GM18951 (cell line): ENCODE data around the gene STXBP6.

Source experiments
- POLR2A ChIP-seq: IDR thresholded peaks from 4 replicates; pipeline ENCODE4 v1.6.1; 2011; ENCODE audit warnings: mild to moderate bottlenecking; ENCODE audit not compliant: insufficient read length, insufficient read depth; ENCODE audit errors: extremely low read depth
- in situ Hi-C: fragments of 300-500 bp; cut with MboI; formaldehyde crosslinking; loops from one replicate; pipeline ENCODE4 v1.12.0; 2022; ENCODE audit warnings: low sequenced_read_pairs, mixed read lengths, inconsistent platforms; ENCODE audit not compliant: unreplicated experiment

STXBP6 gene

GRCh38 chr14:24890716-24891115 lies 159.2 kb downstream of the STXBP6 start:
- no peak for TF ChIP-seq POLR2A
- in situ Hi-C loops: no loop called here

GRCh38 chr14:24889843-24890242 lies 160.1 kb downstream of the STXBP6 start:
- in situ Hi-C loops: no loop called here
- no peak for TF ChIP-seq POLR2A

GRCh38 chr14:24888532-24888931 lies 161.4 kb downstream of the STXBP6 start:
- in situ Hi-C loops: no loop called here

DNA sequence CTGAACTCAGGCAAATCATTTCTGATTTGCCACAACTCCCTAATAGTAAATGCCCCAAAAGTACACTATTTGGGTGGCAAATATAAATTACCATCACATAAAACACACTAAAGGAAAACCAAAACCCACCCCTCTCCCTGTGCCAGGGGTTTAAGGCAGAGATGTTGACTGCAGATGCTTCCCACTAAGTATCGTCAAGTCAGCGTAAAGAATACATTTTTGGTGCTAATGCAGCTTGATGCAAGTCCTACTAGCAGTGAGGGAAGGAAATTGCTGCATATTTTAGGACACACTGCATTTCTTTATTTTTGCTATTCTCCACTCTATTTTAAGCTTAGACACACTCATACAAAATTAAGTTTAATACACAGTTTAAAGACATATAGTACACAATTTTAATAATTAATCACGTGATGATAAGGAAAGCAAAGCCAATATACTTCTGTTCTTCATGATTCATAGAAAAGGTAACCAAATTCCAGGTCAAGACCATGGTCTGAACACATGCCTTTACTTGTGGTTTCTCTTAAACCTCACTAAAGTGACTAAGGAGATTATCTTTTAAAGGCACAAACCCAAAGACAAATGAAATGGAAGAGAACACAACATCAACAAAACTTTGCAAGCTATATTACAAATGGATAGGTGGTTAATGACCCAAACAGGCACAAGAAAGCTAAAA lies 162.2 kb downstream of the STXBP6 start:
- TF ChIP-seq POLR2A: no peak

More at GRCh38 chr14:24888532-24888931, 161.4 kb downstream of the STXBP6 start:
- no peak for TF ChIP-seq POLR2A

GRCh38 chr14:24885410-24885913 lies 164.5 kb downstream of the STXBP6 start:
- in situ Hi-C loops: no loop called here

More for the DNA sequence above, 162.2 kb downstream of the STXBP6 start:
- in situ Hi-C loops: no loop called here

DNA sequence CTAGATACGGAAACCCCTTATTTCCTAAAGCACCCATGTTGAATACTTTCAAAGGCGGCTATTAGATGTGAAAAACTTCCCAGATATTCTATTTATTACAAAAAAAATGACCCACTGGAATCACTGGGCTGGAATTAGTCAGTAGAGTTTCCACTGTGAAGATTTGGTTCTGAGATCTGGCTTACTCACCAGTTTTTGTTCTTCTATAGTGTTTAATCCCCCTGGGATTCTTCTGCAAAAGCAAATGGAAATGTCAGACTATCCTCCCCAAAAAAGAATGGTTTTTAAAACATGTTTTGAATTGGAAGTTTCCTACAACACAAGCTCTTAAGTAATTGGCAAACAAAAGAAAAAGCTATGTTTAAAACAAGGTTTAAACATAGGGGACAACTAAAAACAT lies 166.4 kb downstream of the STXBP6 start:
- no peak for TF ChIP-seq POLR2A
- in situ Hi-C loops: no loop called here

More at GRCh38 chr14:24885410-24885913, 164.5 kb downstream of the STXBP6 start:
- TF ChIP-seq POLR2A: no peak

DNA sequence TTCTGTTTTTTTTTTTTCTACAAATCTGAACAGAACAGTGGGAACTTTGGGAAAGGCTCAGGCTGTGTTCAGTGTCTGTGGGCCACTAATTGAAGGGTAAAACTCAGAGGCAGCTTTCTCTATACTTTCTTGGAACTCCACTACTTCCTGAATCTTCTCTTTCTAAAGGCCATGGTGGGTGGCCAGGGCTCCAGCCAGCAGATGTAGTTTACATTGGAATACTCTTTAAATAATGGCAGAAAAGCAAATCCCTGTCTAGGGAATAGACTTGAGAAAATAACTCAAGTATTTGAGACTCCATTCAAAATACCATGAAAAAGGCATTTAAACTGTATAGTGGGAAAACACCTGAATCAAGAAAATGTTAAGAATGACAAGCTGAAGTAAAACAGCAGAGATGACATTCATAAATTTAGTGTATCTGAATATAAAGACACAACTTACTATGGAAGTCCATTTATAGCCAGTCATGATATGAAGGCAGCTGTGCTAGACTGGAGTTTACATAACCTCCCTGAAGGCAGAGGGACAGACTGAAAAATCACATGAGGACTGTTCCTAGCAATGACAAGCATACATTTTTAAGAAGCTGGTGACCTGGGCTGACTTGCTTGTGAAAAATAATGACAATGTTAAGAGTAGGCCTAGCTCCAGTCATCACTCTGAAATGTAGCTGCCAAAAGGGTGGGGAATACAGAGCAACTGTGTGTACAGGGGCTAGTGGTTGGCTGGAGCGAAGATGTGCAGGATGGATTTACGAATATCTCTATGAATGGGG lies 168.6 kb downstream of the STXBP6 start:
- in situ Hi-C loops: no loop called here
- TF ChIP-seq POLR2A: no peak

DNA sequence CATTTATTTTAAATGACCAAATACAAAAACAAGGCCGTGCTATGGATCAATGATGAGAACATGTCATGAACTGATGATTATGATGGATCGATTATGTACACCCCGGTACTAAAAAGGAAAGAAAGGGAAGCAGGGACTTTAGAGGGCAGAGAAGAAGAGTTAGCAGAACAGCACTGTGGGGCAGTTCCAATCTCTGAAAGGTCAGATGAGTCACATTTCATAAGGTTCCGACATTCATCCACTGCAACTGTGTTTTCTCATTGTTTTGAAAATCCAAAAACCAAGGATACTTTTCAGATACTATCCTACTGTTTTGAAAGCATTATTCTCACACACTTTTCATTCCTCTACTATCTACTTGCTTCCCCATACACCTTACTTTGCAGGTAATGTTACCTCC lies 169.3 kb downstream of the STXBP6 start:
- in situ Hi-C loops: no loop called here
- no peak for TF ChIP-seq POLR2A

- TF ChIP-seq POLR2A: no peak
- in situ Hi-C loops: no loop called here
Measured at GRCh38 chr14:24879661-24880386, 170.1 kb downstream of the STXBP6 start.

DNA sequence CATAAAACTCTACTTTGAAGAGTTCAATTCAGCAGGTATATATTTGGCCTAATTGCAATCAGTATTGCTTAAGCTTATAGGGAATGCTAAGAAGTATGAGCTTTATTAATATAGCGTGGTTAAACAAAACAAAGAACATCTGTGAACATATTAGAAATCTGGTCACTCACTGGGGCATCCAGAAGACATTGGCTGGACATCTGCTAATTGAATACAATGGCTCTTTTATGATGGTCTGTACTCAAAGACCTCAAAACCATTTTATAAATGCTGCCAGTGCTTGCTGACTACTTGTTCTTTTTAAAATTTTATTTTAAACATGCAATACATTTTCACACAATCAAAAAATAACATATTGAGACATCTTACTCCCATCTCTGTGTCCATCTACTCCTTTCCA lies 173.0 kb downstream of the STXBP6 start:
- TF ChIP-seq POLR2A: no peak
- in situ Hi-C loops: no loop called here

GRCh38 chr14:24875991-24876878 lies 173.7 kb downstream of the STXBP6 start:
- no peak for TF ChIP-seq POLR2A
- in situ Hi-C loops: no loop called here

DNA sequence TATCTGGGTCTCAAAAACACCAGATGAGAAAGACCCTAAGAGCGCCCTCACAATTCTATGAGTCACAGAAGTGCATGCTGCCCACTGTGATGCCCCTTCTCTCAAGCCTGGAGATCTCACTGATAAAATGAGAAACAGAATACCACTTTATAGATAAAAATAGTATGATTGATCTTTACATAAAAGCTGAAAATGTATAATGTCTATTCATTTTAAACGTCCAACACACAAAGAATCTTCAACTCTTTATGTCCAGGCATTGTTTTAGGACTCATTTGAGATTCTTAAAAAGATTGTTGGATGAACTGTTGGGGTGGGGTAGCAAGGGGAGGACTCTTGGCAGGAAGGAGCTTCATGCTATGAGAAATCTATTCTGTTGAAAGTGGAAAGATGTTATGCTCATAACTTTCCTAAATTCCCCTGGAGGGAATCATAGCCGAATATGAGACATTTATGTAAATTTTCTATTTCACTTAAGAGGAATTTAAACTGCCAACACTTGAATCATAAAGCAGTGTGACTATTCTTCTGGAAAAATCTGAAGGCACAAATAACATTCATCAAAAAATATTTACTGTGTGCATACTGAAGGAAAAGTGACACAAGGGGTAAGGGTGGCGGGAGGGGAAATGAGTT lies 174.6 kb downstream of the STXBP6 start:
- in situ Hi-C loops: no loop called here
- no peak for TF ChIP-seq POLR2A
